T-helper 2 cell treated with Interferon-gamma antibody and Interleukin-4, amounts not matched to agents 5 μg/mL and 100 μg/mL, for 36 hours (primary cell): ENCODE measurements around the gene HIC1.

Experiments
- DNase-seq: peaks from one replicate; pipeline ENCODE4 v3.0.0; 2021; ENCODE audit warnings: low spot score
- H3K27ac Mint-ChIP-seq: one replicate; pipeline ENCODE4 v1.8.0; 2021; ENCODE audit warnings: mild to moderate bottlenecking, mixed read lengths
- H3K27me3 Mint-ChIP-seq: one replicate; pipeline ENCODE4 v1.8.0; 2021; ENCODE audit warnings: low read depth, mixed read lengths
- H3K36me3 Mint-ChIP-seq: one replicate; pipeline ENCODE4 v1.8.0; 2021; ENCODE audit warnings: low read depth, mixed read lengths
- H3K4me1 Mint-ChIP-seq: one replicate; pipeline ENCODE4 v1.8.0; 2021; ENCODE audit warnings: low read depth, mixed read lengths
- H3K4me3 Mint-ChIP-seq: one replicate; pipeline ENCODE4 v1.8.0; 2022; ENCODE audit warnings: mild to moderate bottlenecking, moderate library complexity, mixed read lengths
- H3K9me3 Mint-ChIP-seq: one replicate; pipeline ENCODE4 v1.8.0; 2021; ENCODE audit warnings: mixed read lengths

The HIC1 gene

DNA sequence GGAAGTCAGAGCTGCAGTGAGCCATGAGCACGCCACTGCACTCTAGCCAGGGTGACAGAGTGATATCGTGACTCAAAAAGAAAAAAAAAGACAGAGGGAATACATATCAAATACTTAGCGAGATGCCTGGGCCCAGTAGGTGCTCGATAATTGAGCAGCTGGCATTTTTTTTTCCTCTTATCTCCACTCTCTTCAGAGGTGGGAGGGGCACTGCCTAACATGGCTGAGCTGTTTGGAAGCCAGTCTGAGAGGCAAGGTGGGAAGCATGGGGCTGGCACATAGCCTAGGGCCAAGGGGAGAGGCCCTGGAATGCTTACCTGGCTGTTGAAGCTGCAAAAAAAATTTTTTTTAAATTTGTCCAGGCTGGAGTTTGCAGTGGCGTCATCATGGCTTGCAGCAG, 38.4 kb downstream of the HIC1 start:
- Mint-ChIP-seq H3K4me3 (no peak overlapping the region), H3K27ac (peak overlapping the region; percentile 41), H3K36me3 (peaks cover 21% of the 10 kb centered on the region), H3K27me3 (no peaks in the 10 kb centered on the region), H3K4me1 (peaks cover 56% of the 10 kb centered on the region), H3K9me3 (no peaks in the 10 kb centered on the region)
- DNase-seq, result no peak

DNA sequence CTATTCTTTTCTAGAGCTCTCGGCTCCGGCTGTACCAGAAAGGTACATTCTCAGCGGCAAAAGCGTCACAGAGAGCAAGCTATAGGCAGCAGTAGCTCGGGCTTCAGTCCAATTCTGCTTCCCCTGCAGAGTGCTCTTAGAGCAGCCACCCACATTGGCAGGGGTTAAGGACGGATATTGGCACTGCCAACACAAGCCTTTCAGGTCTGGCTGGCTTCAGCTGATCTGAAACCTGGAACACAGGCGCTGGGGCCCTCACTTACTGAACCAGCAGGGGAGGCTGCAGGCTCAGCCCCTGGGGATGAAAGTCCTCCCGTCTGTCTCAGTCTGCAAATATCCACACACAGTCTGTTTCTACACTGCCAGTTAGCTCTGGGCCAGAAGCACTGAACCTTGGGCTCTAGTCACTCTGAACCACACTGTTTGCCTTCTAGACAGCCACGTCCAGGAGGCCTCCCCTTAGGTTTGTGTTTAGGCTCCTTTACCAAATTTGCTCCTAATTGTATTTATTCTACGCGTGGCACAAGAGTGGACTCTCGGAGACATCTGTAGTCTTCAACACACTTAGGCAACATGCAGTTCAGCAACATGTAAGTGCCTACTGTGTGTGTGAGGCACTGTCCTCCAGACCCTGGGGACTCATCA, 40.1 kb downstream of the HIC1 start:
- DNase-seq, result no peak
- Mint-ChIP-seq H3K4me1 (peaks cover 40% of the 10 kb centered on the region), H3K4me3 (no peak overlapping the region), H3K9me3 (no peaks in the 10 kb centered on the region), H3K27ac (no peak overlapping the region), H3K36me3 (peaks cover 21% of the 10 kb centered on the region), H3K27me3 (no peaks in the 10 kb centered on the region)

DNA sequence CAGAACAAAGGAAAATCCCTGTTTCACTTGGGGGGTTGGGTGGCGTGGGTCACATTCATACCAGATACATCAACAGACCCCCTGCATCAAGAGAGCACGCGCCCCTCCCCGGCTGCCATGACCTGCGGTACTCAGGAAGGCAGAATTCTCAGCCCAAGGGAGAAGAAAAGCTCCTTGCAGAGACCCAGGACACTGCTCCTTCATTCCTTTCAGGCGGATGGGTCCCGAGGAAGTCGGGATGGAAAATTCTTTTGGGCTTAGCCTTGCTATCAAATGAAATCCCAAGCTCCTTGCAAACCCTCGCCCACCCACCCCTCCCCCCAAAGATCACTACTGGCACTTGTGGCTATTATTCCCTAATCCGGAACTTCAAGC, 40.6 kb downstream of the HIC1 start:
- H3K27ac Mint-ChIP-seq, result no peak overlapping the region
- peaks cover 21% of the 10 kb centered on the region for H3K36me3 Mint-ChIP-seq
- no peak overlapping the region for H3K4me3 Mint-ChIP-seq

DNA sequence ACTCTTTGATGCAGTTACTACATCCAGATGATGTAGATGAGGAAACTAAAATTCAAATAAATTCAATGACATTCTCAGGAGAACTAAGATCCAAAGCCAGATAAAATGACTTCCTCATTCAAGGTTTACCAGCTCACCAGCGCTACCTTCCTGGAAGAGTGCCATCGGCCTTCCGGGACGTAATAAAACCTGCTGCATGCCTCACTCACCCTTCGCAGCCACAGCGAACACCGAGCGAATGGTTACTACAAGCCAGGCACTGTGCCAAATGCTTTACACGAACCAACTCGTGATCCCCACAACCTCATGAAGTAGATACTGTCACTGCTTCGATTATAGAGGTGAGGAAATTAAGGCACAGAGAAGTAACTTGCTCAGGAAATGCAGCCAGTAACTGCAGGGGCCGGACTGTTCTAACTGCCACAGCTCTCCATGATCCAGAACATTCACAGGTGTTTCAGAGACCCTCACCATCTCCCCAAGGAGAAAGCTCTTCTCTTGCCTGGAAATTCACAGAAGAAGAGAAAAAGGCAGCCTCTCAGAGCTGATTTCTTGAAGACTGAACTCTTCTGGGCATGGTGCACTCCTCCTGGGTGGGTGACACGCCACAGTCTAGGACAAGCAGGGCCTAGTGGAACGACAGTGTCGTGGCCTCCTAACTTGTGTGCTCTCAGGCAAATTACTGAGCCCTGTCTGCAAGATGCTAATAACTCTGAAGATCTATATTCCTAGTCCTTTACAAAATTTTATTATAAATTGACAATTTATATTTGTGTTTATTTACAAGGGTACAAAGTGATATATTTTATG, 46.8 kb downstream of the HIC1 start:
- DNase-seq, result no peak
- H3K9me3 Mint-ChIP-seq, result no peaks in the 10 kb centered on the region
- peaks cover 55% of the 10 kb centered on the region for H3K4me1 Mint-ChIP-seq
- peak overlapping the region; percentile 71 for H3K27ac Mint-ChIP-seq
- H3K4me3 Mint-ChIP-seq, result peak overlapping the region; percentile 24
- no peaks in the 10 kb centered on the region for H3K27me3 Mint-ChIP-seq
- H3K36me3 Mint-ChIP-seq, result peaks cover 25% of the 10 kb centered on the region

More for the DNA sequence above, 40.6 kb downstream of the HIC1 start:
- no peaks in the 10 kb centered on the region for H3K9me3 Mint-ChIP-seq
- no peaks in the 10 kb centered on the region for H3K27me3 Mint-ChIP-seq
- H3K4me1 Mint-ChIP-seq, result peaks cover 39% of the 10 kb centered on the region
- no peak for DNase-seq

DNA sequence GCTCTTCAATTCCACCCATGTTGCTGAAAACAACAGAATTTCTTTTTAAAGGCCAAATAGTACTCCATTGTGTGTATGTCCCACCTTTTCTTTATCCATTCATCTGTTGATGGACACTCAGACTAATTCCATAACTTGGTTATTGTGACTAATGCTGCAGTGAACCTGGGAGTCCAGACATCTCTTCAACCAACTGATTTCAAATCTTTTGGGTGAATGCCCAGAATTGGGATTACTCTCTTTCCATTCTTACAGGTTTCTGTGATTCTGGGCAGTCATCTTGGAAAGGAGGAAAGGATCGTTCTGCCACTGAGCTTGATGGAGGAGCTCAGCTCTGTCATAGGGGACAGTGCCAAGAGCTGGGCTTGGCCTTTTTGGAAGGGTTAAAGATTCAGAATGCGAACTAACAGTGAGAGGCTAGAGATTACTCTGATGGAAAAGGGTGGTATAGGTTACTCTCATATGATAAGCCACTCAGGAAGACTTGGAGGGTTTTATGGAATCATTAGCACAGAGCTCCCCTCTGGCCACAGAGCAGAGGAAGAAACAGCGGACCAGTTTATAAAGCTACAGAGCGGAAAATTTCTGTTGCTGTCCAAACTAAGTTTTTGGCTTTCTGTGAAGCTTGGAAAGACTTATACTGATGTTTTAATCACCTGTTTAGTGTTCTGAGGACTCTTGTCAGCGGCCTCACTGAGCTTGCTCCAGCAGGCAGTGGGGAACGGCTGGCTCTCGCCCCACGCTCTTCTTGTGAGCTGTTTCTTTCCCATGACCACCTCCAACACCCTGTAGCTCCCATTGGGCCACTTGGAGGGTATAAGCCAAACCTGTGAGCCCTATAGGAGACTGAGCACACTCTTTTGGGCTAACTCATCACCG, 48.3 kb downstream of the HIC1 start:
- Mint-ChIP-seq H3K27me3 (no peaks in the 10 kb centered on the region), H3K9me3 (no peaks in the 10 kb centered on the region), H3K36me3 (peaks cover 24% of the 10 kb centered on the region), H3K4me1 (peaks cover 52% of the 10 kb centered on the region), H3K4me3 (no peak overlapping the region), H3K27ac (peak overlapping the region; percentile 60)
- DNase-seq, result no peak

DNA sequence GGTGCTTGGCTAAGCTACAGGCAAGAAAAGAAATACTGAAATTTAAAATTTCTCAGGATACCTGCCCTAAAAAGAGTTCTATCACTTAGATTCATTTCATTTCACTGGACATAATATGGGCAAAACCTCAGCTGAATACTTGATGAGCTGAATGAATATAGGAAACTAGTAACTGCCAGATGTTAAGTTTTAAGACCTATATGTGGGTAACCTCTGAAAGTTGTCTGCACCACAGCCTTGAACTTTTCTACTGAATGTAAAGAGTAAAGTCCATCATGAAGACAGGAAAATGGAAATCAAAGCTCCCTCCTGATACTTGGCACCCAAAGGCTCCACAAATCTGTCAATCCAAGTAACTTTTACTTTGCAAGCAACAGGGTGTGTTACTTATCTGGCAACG, 50.8 kb downstream of the HIC1 start:
- no peaks in the 10 kb centered on the region for H3K27me3 Mint-ChIP-seq
- DNase-seq, result no peak
- no peak overlapping the region for H3K4me3 Mint-ChIP-seq
- H3K4me1 Mint-ChIP-seq, result peaks cover 45% of the 10 kb centered on the region
- H3K9me3 Mint-ChIP-seq, result no peaks in the 10 kb centered on the region
- H3K36me3 Mint-ChIP-seq, result peaks cover 27% of the 10 kb centered on the region
- H3K27ac Mint-ChIP-seq, result no peak overlapping the region

DNA sequence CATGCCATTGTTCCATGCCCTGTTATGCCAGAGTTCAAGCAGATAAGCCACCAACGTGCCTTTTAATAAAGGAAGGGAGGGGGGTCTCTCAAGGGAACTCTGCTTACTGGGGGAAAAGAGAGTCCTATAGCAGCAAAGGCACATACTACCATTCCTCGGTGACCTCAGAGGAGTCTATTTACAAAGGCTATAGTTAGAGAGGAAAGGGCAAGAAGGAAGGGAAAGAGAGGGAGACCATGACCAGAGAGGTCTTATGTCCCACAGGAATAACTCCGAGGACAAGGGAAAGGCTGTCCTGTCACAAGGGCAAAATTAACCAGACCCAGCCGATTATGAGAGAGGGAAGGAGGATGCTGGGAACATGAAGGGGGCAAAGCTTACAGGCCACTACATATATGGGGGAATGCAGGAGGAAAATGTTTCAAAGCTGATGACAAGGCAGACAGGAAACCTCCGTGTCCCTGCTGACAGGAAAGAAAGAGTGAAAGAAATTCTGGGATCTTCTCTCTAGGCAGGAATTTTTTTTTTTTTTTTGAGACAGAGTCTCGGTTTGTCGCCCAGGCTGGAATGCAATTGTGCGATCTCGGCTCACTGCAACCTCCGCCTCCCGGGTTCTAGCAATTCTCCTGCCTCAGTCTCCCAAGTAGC, 51.5 kb downstream of the HIC1 start:
- no peaks in the 10 kb centered on the region for H3K27me3 Mint-ChIP-seq
- no peak for DNase-seq
- peaks cover 27% of the 10 kb centered on the region for H3K36me3 Mint-ChIP-seq
- H3K27ac Mint-ChIP-seq, result no peak overlapping the region
- no peaks in the 10 kb centered on the region for H3K9me3 Mint-ChIP-seq
- H3K4me3 Mint-ChIP-seq, result no peak overlapping the region
- H3K4me1 Mint-ChIP-seq, result peaks cover 38% of the 10 kb centered on the region

DNA sequence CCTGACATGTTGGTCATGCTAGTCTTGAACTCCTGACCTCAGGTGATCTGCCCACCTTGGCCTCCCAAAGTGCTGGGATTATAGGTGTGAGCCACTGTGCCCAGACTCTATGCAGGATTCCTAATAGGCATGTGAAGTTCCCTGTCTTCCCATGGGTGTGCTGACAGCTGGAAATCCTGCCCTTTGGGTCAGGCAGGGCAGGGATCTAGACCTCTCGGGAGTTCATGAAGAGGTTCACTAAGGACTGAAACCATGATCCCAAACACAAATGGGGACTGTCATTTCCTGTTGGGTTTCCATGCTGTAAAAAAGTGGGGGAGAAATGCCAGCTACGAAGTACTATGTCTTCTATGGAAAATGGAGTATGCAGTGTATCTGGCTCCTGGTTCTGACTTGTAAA, 52.1 kb downstream of the HIC1 start:
- H3K27ac Mint-ChIP-seq, result no peak overlapping the region
- H3K9me3 Mint-ChIP-seq, result no peaks in the 10 kb centered on the region
- no peaks in the 10 kb centered on the region for H3K27me3 Mint-ChIP-seq
- H3K4me3 Mint-ChIP-seq, result no peak overlapping the region
- peaks cover 26% of the 10 kb centered on the region for H3K36me3 Mint-ChIP-seq
- no peak for DNase-seq
- H3K4me1 Mint-ChIP-seq, result peaks cover 32% of the 10 kb centered on the region

DNA sequence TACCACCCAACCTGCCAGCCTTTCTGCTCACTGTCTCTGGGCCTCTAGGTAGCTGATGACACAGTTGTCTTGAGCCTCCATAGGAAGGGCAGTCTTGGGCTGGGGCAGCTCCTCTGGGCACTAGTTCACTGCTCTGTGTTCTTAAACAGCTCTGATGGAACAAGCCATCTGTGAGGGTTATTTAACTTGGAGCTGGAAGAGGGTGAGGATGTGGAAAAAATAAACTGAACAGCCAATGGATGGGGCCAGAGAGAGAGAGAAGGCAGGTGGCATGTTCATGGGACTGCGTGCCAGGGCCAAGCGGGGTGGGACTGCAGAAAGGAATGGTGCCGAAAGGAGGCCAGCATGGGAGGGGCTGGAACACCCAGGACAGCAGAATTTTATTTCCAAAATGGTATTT, 52.6 kb downstream of the HIC1 start:
- H3K27ac Mint-ChIP-seq, result peak overlapping the region; percentile 29
- H3K27me3 Mint-ChIP-seq, result no peaks in the 10 kb centered on the region
- H3K4me1 Mint-ChIP-seq, result peaks cover 32% of the 10 kb centered on the region
- no peak for DNase-seq
- no peak overlapping the region for H3K4me3 Mint-ChIP-seq
- no peaks in the 10 kb centered on the region for H3K9me3 Mint-ChIP-seq
- H3K36me3 Mint-ChIP-seq, result peaks cover 26% of the 10 kb centered on the region

DNA sequence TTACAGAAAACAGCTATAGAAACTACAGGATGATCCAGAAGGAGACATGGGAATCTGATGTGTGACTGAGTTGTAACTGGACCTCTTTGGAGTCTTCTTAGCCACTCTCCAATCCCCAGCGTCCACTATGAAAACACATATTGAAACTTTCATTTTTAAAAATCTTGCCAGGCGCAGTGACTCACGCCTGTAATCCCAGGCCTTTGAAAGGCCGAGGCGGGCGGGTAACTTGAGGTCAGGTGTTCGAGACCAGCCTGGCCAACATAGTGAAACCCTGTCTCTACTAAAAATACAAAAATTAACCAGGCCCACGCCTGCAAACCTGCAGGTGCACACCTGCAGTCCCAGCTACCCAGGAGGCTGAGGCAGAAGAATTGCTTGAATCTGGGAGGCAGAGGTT, 53.3 kb downstream of the HIC1 start:
- H3K27ac Mint-ChIP-seq, result no peak overlapping the region
- no peak overlapping the region for H3K4me3 Mint-ChIP-seq
- peaks cover 26% of the 10 kb centered on the region for H3K4me1 Mint-ChIP-seq
- H3K9me3 Mint-ChIP-seq, result no peaks in the 10 kb centered on the region
- DNase-seq, result no peak
- H3K36me3 Mint-ChIP-seq, result peaks cover 20% of the 10 kb centered on the region
- no peaks in the 10 kb centered on the region for H3K27me3 Mint-ChIP-seq

DNA sequence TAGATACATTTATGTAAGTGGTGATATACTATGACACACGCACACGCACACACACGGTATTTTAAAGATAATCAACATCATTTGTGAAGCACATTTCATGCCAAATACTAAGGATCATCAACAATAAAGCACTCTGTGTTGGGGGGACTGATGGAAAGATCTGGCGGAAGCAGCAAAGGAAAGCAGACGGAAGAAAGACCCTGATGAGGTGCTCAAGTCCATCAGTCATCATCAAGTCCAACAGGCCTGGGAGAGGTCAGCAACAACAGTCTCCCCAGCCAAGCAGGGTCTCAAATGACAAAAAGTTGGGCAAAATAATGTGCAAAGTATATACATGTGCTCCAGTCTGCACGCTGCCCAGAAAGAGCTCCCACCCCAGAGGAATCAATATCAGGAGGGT, 55.5 kb downstream of the HIC1 start:
- peaks cover 20% of the 10 kb centered on the region for H3K4me1 Mint-ChIP-seq

DNA sequence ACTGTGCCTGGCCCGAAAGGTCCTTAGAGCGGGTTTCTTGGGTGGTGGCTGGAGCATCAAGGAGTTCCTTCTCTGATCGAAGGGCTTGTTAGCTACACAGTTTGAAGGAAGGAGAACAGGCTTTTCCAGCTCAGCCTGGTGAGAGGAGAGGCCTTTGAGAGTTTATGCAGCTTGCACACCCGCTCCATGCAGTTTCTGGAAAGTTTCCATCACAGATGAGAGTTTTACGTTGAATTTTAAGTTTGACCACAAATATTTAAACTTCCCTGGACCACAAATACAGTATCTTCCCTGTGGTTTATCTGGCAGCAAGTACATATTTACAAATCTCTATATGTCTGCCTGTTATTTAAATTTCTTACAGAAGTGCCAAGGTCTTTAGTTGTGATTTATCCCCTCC, 56.8 kb downstream of the HIC1 start:
- DNase-seq, result no peak
- Mint-ChIP-seq H3K9me3 (no peaks in the 10 kb centered on the region), H3K27me3 (no peaks in the 10 kb centered on the region), H3K36me3 (peaks cover 14% of the 10 kb centered on the region), H3K27ac (no peak overlapping the region), H3K4me3 (no peak overlapping the region), H3K4me1 (peaks cover 10% of the 10 kb centered on the region)

More for the DNA sequence above, 55.5 kb downstream of the HIC1 start:
- Mint-ChIP-seq H3K4me3 (no peak overlapping the region), H3K36me3 (peaks cover 19% of the 10 kb centered on the region), H3K27ac (no peak overlapping the region), H3K27me3 (no peaks in the 10 kb centered on the region), H3K9me3 (no peaks in the 10 kb centered on the region)
- DNase-seq, result no peak
